ENCODE results near the gene WSCD1.

WSCD1 gene

DNA sequence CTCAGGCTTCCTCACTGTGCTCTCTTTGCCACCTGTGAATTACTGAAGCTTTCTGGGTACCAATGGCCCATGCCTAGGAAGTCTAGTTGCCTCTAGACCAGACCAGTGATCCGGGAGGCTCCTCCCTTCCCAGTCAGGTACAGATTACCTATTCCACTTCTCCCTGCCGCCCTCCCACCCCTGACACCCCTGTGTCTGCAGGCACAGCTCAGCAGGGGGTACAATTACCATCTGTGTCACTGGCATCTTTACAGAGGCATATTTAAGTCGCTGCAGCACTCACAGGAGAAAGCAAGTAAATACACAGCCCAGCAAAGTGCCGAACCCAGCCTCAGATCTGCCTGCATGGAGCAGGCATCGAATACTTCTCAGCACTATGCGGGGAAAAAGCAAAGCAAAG, 5.3 kb upstream of the WSCD1 start:
- TF ChIP-seq ZFP30 (CRISPR knock-in tag; IDR thresholded peaks at IDR 0.05) = no peak
- no peak for TF ChIP-seq SNAI2 (CRISPR knock-in tag; IDR thresholded peaks at IDR 0.05)
- TF ChIP-seq, protein P1, sequence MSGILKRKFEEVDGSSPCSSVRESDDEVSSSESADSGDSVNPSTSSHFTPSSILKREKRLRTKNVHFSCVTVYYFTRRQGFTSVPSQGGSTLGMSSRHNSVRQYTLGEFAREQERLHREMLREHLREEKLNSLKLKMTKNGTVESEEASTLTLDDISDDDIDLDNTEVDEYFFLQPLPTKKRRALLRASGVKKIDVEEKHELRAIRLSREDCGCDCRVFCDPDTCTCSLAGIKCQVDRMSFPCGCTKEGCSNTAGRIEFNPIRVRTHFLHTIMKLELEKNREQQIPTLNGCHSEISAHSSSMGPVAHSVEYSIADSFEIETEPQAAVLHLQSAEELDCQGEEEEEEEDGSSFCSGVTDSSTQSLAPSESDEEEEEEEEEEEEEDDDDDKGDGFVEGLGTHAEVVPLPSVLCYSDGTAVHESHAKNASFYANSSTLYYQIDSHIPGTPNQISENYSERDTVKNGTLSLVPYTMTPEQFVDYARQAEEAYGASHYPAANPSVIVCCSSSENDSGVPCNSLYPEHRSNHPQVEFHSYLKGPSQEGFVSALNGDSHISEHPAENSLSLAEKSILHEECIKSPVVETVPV (CRISPR knock-in tag; IDR thresholded peaks at IDR 0.05) = no peak
- no peak for TF ChIP-seq TSHZ2 (CRISPR knock-in tag; IDR thresholded peaks at IDR 0.05)
- no peak for TF ChIP-seq PPARA (CRISPR knock-in tag; IDR thresholded peaks at IDR 0.05; ENCODE audit: borderline replicate concordance)
- TF ChIP-seq, protein P2, sequence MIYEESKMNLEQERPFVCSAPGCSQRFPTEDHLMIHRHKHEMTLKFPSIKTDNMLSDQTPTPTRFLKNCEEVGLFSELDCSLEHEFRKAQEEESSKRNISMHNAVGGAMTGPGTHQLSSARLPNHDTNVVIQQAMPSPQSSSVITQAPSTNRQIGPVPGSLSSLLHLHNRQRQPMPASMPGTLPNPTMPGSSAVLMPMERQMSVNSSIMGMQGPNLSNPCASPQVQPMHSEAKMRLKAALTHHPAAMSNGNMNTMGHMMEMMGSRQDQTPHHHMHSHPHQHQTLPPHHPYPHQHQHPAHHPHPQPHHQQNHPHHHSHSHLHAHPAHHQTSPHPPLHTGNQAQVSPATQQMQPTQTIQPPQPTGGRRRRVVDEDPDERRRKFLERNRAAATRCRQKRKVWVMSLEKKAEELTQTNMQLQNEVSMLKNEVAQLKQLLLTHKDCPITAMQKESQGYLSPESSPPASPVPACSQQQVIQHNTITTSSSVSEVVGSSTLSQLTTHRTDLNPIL (CRISPR knock-in tag; IDR thresholded peaks at IDR 0.05; ENCODE audit: low read depth) = no peak
- TF ChIP-seq POU6F1 (CRISPR knock-in tag; IDR thresholded peaks at IDR 0.05; ENCODE audit: borderline replicate concordance, low read depth) = no peak
- no peak for TF ChIP-seq ZC3H10 (CRISPR knock-in tag; IDR thresholded peaks at IDR 0.05)
- no peak for ATAC-seq

GRCh38 chr17:6065351-6065750, 4.8 kb upstream of the WSCD1 start:
- no peak for TF ChIP-seq RARB (CRISPR knock-in tag; IDR thresholded peaks at IDR 0.05)
- TF ChIP-seq GLIS3 (CRISPR knock-in tag; IDR thresholded peaks at IDR 0.05) = no peak
- TF ChIP-seq PATZ1 (CRISPR knock-in tag; IDR thresholded peaks at IDR 0.05; ENCODE audit: borderline replicate concordance) = no peak
- no peak for TF ChIP-seq TCF4 (CRISPR knock-in tag; IDR thresholded peaks at IDR 0.05; ENCODE audit: borderline replicate concordance)
- no peak for ATAC-seq

GRCh38 chr17:6066183-6066948, 3.8 kb upstream of the WSCD1 start:
- no peak for ATAC-seq
- no peak for TF ChIP-seq ZNF70 (CRISPR knock-in tag; IDR thresholded peaks at IDR 0.05)
- TF ChIP-seq PATZ1 (CRISPR knock-in tag; IDR thresholded peaks at IDR 0.05; ENCODE audit: borderline replicate concordance) = no peak
- no peak for TF ChIP-seq POU6F1 (CRISPR knock-in tag; IDR thresholded peaks at IDR 0.05; ENCODE audit: borderline replicate concordance, low read depth)
- TF ChIP-seq ARNTL (CRISPR knock-in tag; IDR thresholded peaks at IDR 0.05; ENCODE audit: borderline replicate concordance, low read depth) = no peak
- no peak for TF ChIP-seq RARB (CRISPR knock-in tag; IDR thresholded peaks at IDR 0.05)
- no peak for TF ChIP-seq PPARA (CRISPR knock-in tag; IDR thresholded peaks at IDR 0.05; ENCODE audit: borderline replicate concordance)
- TF ChIP-seq OSR1 (CRISPR knock-in tag; IDR thresholded peaks at IDR 0.05) = no peak
- no peak for TF ChIP-seq ZNF8 (CRISPR knock-in tag; IDR thresholded peaks at IDR 0.05)
- TF ChIP-seq TSHZ2 (CRISPR knock-in tag; IDR thresholded peaks at IDR 0.05) = no peak
- no peak for TF ChIP-seq BACH2 (CRISPR knock-in tag; IDR thresholded peaks at IDR 0.05; ENCODE audit: borderline replicate concordance)
